ENCODE results near the gene STEAP1B. TPM values are rescaled to one million over a fixed set of nuclear protein-coding genes. Genes with fewer than 3 reads are reported as not detected.

The STEAP1B gene
- polyA plus RNA-seq, 3 donors: 0.16 TPM; not detected in 2

- Histone ChIP-seq H3K27ac (ENCODE audit: low read depth in 1 of 2, low read length in 2 of 2) (no peak overlapping the region), H3K4me1 (ENCODE audit: control insufficient read depth in 1 of 2, insufficient read depth in 2 of 2, low read length in 2 of 2) (peaks cover 12% of the 10 kb centered on the region in 2 donors), H3K4me3 (replicated peaks in 1 of 3; ENCODE audit: low read depth in 2 of 3, low read length in 3 of 3) (no peak overlapping the region), H3K4me2 (replicated peaks; ENCODE audit: extremely low read depth, low read length, poor library complexity, severe bottlenecking) (no peak overlapping the region), H2AFZ (ENCODE audit: insufficient read depth, low read depth, low read length, poor library complexity, severe bottlenecking) (no peak overlapping the region), H3K9me3 (replicated peaks in 1 of 2; ENCODE audit: control insufficient read depth in 1 of 2, insufficient read depth in 1 of 2, low read length in 2 of 2) (peaks cover 0 to 3% of the 10 kb centered on the region in 2 donors), H3K79me2 (ENCODE audit: insufficient read depth, low read length) (no peaks in the 10 kb centered on the region), H3K9ac (ENCODE audit: insufficient read depth, low read length, poor library complexity, severe bottlenecking) (no peak overlapping the region), H4K20me1 (ENCODE audit: insufficient read depth, low read length) (no peaks in the 10 kb centered on the region), H3K27me3 (ENCODE audit: control insufficient read depth in 2 of 2, insufficient read depth in 2 of 2, low read length in 2 of 2) (peaks cover 9 to 22% of the 10 kb centered on the region in 2 donors), H3K36me3 (replicated peaks in 1 of 2; ENCODE audit: control insufficient read depth in 1 of 2, insufficient read depth in 2 of 2, low read length in 2 of 2) (no peaks in the 10 kb centered on the region)
- no peak for DNase-seq
- Mint-ChIP-seq H3K27ac (no peak overlapping the region), H3K36me3 (no peaks in the 10 kb centered on the region), H3K4me3 (no peak overlapping the region), H3K4me1 (peaks cover 18% of the 10 kb centered on the region), H3K27me3 (ENCODE audit: low read depth in 3 of 3) (peaks cover 8 to 21% (median 16%) of the 10 kb centered on the region in 3 donors), H3K9me3 (peaks cover 0 to 7% (median 5%) of the 10 kb centered on the region in 7 donors)
- WGBS (ENCODE audit: insufficient coverage): no CpG with 5 or more reads among the region's 4 CpGs
- intact Hi-C loops (cut with micrococcal nuclease): no loop called here
- TF ChIP-seq CTCF (IDR thresholded peaks at IDR 0.05): no peak
These were observed 22.7 kb downstream of the STEAP1B start for GRCh38 chr7:22477262-22477661.

- H3K79me2 ChIP-seq (ENCODE audit: insufficient read depth, low read length): no peaks in the 10 kb centered on the region
- H3K4me1 Mint-ChIP-seq: peaks cover 14% of the 10 kb centered on the region
- H3K9me3 ChIP-seq (replicated peaks in 1 of 2; ENCODE audit: control insufficient read depth in 1 of 2, insufficient read depth in 1 of 2, low read length in 2 of 2): peaks cover 0 to 3% of the 10 kb centered on the region in 2 donors
- no peaks in the 10 kb centered on the region for H4K20me1 ChIP-seq (ENCODE audit: insufficient read depth, low read length)
- no peak overlapping the region for H2AFZ ChIP-seq (ENCODE audit: insufficient read depth, low read depth, low read length, poor library complexity, severe bottlenecking)
- intact Hi-C loops (cut with micrococcal nuclease): no loop called here
- no peak overlapping the region for H3K27ac ChIP-seq (ENCODE audit: low read depth in 1 of 2, low read length in 2 of 2)
- peaks cover 8 to 21% (median 14%) of the 10 kb centered on the region in 3 donors for H3K27me3 Mint-ChIP-seq (ENCODE audit: low read depth in 3 of 3)
- no peak overlapping the region for H3K4me3 ChIP-seq (replicated peaks in 1 of 3; ENCODE audit: low read depth in 2 of 3, low read length in 3 of 3)
- WGBS (ENCODE audit: insufficient coverage): 83% methylated on average over 1 of the region's 6 CpGs
- no peak overlapping the region for H3K4me2 ChIP-seq (replicated peaks; ENCODE audit: extremely low read depth, low read length, poor library complexity, severe bottlenecking)
- no peaks in the 10 kb centered on the region for H3K36me3 ChIP-seq (replicated peaks in 1 of 2; ENCODE audit: control insufficient read depth in 1 of 2, insufficient read depth in 2 of 2, low read length in 2 of 2)
- no peak overlapping the region for H3K27ac Mint-ChIP-seq
- H3K27me3 ChIP-seq (ENCODE audit: control insufficient read depth in 2 of 2, insufficient read depth in 2 of 2, low read length in 2 of 2): peaks cover 9 to 22% of the 10 kb centered on the region in 2 donors
- no peak overlapping the region for H3K4me3 Mint-ChIP-seq
- no peak for TF ChIP-seq CTCF (IDR thresholded peaks at IDR 0.05)
- peak; percentile 26 to 68 (median 30) for DNase-seq
- peaks cover 0 to 7% (median 5%) of the 10 kb centered on the region in 7 donors for H3K9me3 Mint-ChIP-seq
- H3K4me1 ChIP-seq (ENCODE audit: control insufficient read depth in 1 of 2, insufficient read depth in 2 of 2, low read length in 2 of 2): peaks cover 7 to 8% of the 10 kb centered on the region in 2 donors
- no peaks in the 10 kb centered on the region for H3K36me3 Mint-ChIP-seq
- no peak overlapping the region for H3K9ac ChIP-seq (ENCODE audit: insufficient read depth, low read length, poor library complexity, severe bottlenecking)
These were observed 23.2 kb downstream of the STEAP1B start for GRCh38 chr7:22476824-22477223.
